Measurements from ENCODE around the gene ATP13A2. TPM values are rescaled to one million over a fixed set of nuclear protein-coding genes. Genes with fewer than 3 reads are reported as not detected.

Gene ATP13A2
- total RNA-seq = 73.4 TPM

- DNase-seq (ENCODE audit: low spot score in 2 of 2) (peak; percentile 88 to 89), FAIRE-seq (no peak)
These were observed at the start of gene ATP13A2 for GRCh38 chr1:17011439-17012307. TSS of gene ATP13A2 (minus strand) at chr1:17011928. CDS start at chr1:17011738, 190 bp downstream.

- FAIRE-seq (no peak), DNase-seq (ENCODE audit: low spot score in 2 of 2) (no peak)
These were observed 49.8 kb upstream of the ATP13A2 start for GRCh38 chr1:17061486-17061885.

- DNase-seq (ENCODE audit: low spot score in 2 of 2) (no peak), FAIRE-seq (no peak)
These were observed 48.6 kb upstream of the ATP13A2 start for GRCh38 chr1:17060306-17060749.

GRCh38 chr1:17059391-17060305 is 47.9 kb upstream of the ATP13A2 start:
- DNase-seq (ENCODE audit: low spot score in 2 of 2) (peak; percentile 32 to 70), FAIRE-seq (no peak)

GRCh38 chr1:17056551-17056950 is 44.8 kb upstream of the ATP13A2 start:
- FAIRE-seq (no peak), DNase-seq (ENCODE audit: low spot score in 2 of 2) (no peak)

- no peak for DNase-seq (ENCODE audit: low spot score in 2 of 2)
- no peak for FAIRE-seq
These were observed 44.1 kb upstream of the ATP13A2 start for GRCh38 chr1:17055801-17056200.

- FAIRE-seq = peak; percentile 94
These were observed 42.1 kb upstream of the ATP13A2 start, which contains the start of gene SDHB for GRCh38 chr1:17053685-17054410. TSS of gene SDHB (minus strand) at chr1:17054032. CDS start at chr1:17054019, 13 bp downstream.

GRCh38 chr1:17053086-17053684 is 41.5 kb upstream of the ATP13A2 start:
- no peak for FAIRE-seq
- DNase-seq (ENCODE audit: low spot score in 2 of 2) = no peak

More at GRCh38 chr1:17053685-17054410, 42.1 kb upstream of the ATP13A2 start, which contains the start of gene SDHB:
- peak; percentile 81 to 97 for DNase-seq (ENCODE audit: low spot score in 2 of 2)

- DNase-seq (ENCODE audit: low spot score in 2 of 2) = no peak
- FAIRE-seq = no peak
These were observed 40.9 kb upstream of the ATP13A2 start for GRCh38 chr1:17052641-17053040.

GRCh38 chr1:17052038-17052437 is 40.3 kb upstream of the ATP13A2 start:
- DNase-seq (ENCODE audit: low spot score in 2 of 2) = no peak
- no peak for FAIRE-seq

GRCh38 chr1:17047924-17048323 is 36.2 kb upstream of the ATP13A2 start:
- no peak for DNase-seq (ENCODE audit: low spot score in 2 of 2)
- FAIRE-seq = no peak

GRCh38 chr1:17046334-17046657 is 34.6 kb upstream of the ATP13A2 start:
- DNase-seq (ENCODE audit: low spot score in 2 of 2) = no peak
- FAIRE-seq = no peak

GRCh38 chr1:17045634-17046333 is 34.1 kb upstream of the ATP13A2 start:
- peak in 1 of 2 donors; percentile 47 for DNase-seq (ENCODE audit: low spot score in 2 of 2)
- peak; percentile 93 for FAIRE-seq

GRCh38 chr1:17045150-17045549 is 33.4 kb upstream of the ATP13A2 start:
- DNase-seq (ENCODE audit: low spot score in 2 of 2) (no peak), FAIRE-seq (no peak)

GRCh38 chr1:17043676-17044075 is 31.9 kb upstream of the ATP13A2 start:
- DNase-seq (ENCODE audit: low spot score in 2 of 2) = no peak
- no peak for FAIRE-seq

GRCh38 chr1:17040135-17040534 is 28.4 kb upstream of the ATP13A2 start:
- FAIRE-seq = no peak
- DNase-seq (ENCODE audit: low spot score in 2 of 2) = no peak

- FAIRE-seq = no peak
- DNase-seq (ENCODE audit: low spot score in 2 of 2) = no peak
These were observed 27.8 kb upstream of the ATP13A2 start for GRCh38 chr1:17039522-17039921.

GRCh38 chr1:17033481-17033880 is 21.8 kb upstream of the ATP13A2 start:
- no peak for DNase-seq (ENCODE audit: low spot score in 2 of 2)
- FAIRE-seq = no peak

- no peak for DNase-seq (ENCODE audit: low spot score in 2 of 2)
- no peak for FAIRE-seq
These were observed 21.0 kb upstream of the ATP13A2 start for GRCh38 chr1:17032741-17033140.

Measured in frontal cortex (tissue), 4 donors.